ENCODE results near the gene FREM1.

The FREM1 gene

GRCh38 chr9:14730461-14730898, 179.7 kb downstream of the FREM1 start:
- in situ Hi-C loops (cut with MboI; ENCODE audit: low pct_unique_long_range_greater_than_20kb, low sequenced_read_pairs, unreplicated experiment) = no loop called here
- no peak for TF ChIP-seq CTCF (IDR thresholded peaks at IDR 0.05; ENCODE audit: extremely low read depth, insufficient read depth, missing control alignments)
- DNase-seq (ENCODE audit: low spot score) = no peak

GRCh38 chr9:14723301-14723700, 186.9 kb downstream of the FREM1 start:
- no peak for DNase-seq (ENCODE audit: low spot score)
- in situ Hi-C loops (cut with MboI; ENCODE audit: low pct_unique_long_range_greater_than_20kb, low sequenced_read_pairs, unreplicated experiment) = no loop called here
- TF ChIP-seq CTCF (IDR thresholded peaks at IDR 0.05; ENCODE audit: extremely low read depth, insufficient read depth, missing control alignments) = no peak

- no peak for TF ChIP-seq CTCF (IDR thresholded peaks at IDR 0.05; ENCODE audit: extremely low read depth, insufficient read depth, missing control alignments)
- DNase-seq (ENCODE audit: low spot score) = no peak
- in situ Hi-C loops (cut with MboI; ENCODE audit: low pct_unique_long_range_greater_than_20kb, low sequenced_read_pairs, unreplicated experiment) = no loop called here
Measured at GRCh38 chr9:14722391-14723035, 187.7 kb downstream of the FREM1 start, which contains the start of gene CER1. CER1 (minus strand) TSS chr9:14722733; CDS start chr9:14722672, 61 bp downstream.

GRCh38 chr9:14719231-14719923, 190.9 kb downstream of the FREM1 start:
- in situ Hi-C loops (cut with MboI; ENCODE audit: low pct_unique_long_range_greater_than_20kb, low sequenced_read_pairs, unreplicated experiment) = no loop called here
- no peak for TF ChIP-seq CTCF (IDR thresholded peaks at IDR 0.05; ENCODE audit: extremely low read depth, insufficient read depth, missing control alignments)
- no peak for DNase-seq (ENCODE audit: low spot score)

- in situ Hi-C loops (cut with MboI; ENCODE audit: low pct_unique_long_range_greater_than_20kb, low sequenced_read_pairs, unreplicated experiment) = no loop called here
- no peak for DNase-seq (ENCODE audit: low spot score)
- no peak for TF ChIP-seq CTCF (IDR thresholded peaks at IDR 0.05; ENCODE audit: extremely low read depth, insufficient read depth, missing control alignments)
Measured at GRCh38 chr9:14715102-14715501, 195.1 kb downstream of the FREM1 start.

GRCh38 chr9:14713187-14713767, 197.0 kb downstream of the FREM1 start:
- no peak for TF ChIP-seq CTCF (IDR thresholded peaks at IDR 0.05; ENCODE audit: extremely low read depth, insufficient read depth, missing control alignments)
- in situ Hi-C loops (cut with MboI; ENCODE audit: low pct_unique_long_range_greater_than_20kb, low sequenced_read_pairs, unreplicated experiment) = no loop called here
- no peak for DNase-seq (ENCODE audit: low spot score)

Data from GM13977 (cell line).